ENCODE data around the gene MFAP3. TPM values are rescaled to one million over a fixed set of nuclear protein-coding genes. Genes with fewer than 3 reads are reported as not detected.
"Not testable (repeated sequence)": the region's sequence is repeated elsewhere in the genome, so short reads cannot be mapped to it uniquely, and the experiment has no call there.

Gene MFAP3
- total and polyA plus RNA-seq, 7 donors = 2.4 to 34.6 (median 25.7) TPM

DNA sequence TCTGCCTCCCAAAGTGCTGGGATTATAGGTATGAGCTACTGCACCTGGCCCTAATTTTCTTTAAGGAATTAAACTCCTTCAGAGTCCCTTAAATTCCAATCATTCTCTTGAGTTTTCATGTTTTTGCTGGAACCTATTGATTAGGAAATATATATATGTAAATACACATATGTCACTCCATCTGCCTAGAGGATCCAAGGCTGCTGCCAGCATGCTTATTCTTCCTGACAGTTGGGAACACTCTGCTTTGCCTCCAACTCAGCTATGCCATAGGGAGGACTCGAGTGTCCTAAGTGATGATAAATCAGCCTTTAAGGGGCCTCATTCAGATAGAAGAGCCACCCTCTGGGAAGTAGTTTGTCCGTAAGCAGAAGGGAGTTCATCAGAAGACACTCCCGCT, 21.8 kb downstream of the MFAP3 start:
- 87 to 98% methylated on average over 3 of the region's 3 CpGs for WGBS, 2 donors

DNA sequence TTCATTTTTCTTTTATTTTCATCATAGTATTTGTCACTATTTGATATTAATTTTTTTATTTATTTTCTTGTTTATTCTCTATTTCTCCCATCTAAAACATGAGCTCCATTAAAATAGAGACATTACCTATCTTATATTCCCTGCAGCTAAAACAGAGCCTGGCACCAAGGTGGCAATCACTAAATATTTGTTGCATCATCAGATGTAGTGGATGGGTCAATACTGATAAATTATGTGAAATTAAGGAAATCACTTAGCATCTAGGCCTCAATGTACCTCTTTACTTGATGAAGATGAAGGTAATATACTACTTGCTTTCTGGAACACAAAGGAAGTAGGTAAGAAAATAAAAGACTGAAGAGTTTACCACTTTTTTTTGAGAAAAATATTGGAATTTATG, 24.6 kb downstream of the MFAP3 start:
- intact Hi-C loops (cut with DNase I) = no loop called here
- no peak overlapping the region for H3K4me3 ChIP-seq
- no peaks in the 10 kb centered on the region for H3K4me1 ChIP-seq
- no peaks in the 10 kb centered on the region for H3K9me3 ChIP-seq
- no peaks in the 10 kb centered on the region for H3K36me3 ChIP-seq
- H3K27ac ChIP-seq = no peak overlapping the region
- no peak for DNase-seq
- H3K27me3 ChIP-seq = no peaks in the 10 kb centered on the region
- TF ChIP-seq POLR2AphosphoS5 (IDR thresholded peaks at IDR 0.05) (no peak), POLR2A (IDR thresholded peaks at IDR 0.05) (no peak), EP300 (IDR thresholded peaks at IDR 0.05) (no peak)
- TF ChIP-seq, protein P1, sequence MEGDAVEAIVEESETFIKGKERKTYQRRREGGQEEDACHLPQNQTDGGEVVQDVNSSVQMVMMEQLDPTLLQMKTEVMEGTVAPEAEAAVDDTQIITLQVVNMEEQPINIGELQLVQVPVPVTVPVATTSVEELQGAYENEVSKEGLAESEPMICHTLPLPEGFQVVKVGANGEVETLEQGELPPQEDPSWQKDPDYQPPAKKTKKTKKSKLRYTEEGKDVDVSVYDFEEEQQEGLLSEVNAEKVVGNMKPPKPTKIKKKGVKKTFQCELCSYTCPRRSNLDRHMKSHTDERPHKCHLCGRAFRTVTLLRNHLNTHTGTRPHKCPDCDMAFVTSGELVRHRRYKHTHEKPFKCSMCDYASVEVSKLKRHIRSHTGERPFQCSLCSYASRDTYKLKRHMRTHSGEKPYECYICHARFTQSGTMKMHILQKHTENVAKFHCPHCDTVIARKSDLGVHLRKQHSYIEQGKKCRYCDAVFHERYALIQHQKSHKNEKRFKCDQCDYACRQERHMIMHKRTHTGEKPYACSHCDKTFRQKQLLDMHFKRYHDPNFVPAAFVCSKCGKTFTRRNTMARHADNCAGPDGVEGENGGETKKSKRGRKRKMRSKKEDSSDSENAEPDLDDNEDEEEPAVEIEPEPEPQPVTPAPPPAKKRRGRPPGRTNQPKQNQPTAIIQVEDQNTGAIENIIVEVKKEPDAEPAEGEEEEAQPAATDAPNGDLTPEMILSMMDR (IDR thresholded peaks at IDR 0.05) = no peak

More for the DNA sequence above, 21.8 kb downstream of the MFAP3 start:
- TF ChIP-seq, protein P1 (IDR thresholded peaks at IDR 0.05) = no peak
- intact Hi-C loops (cut with DNase I) = no loop called here
- no peak overlapping the region for H3K27ac ChIP-seq
- H3K4me3 ChIP-seq = no peak overlapping the region
- peaks cover 0 to 7% (median 0%) of the 10 kb centered on the region in 4 donors for H3K4me1 ChIP-seq
- no peaks in the 10 kb centered on the region for H3K36me3 ChIP-seq
- no peak for DNase-seq
- H3K9me3 ChIP-seq = no peaks in the 10 kb centered on the region
- no peaks in the 10 kb centered on the region for H3K27me3 ChIP-seq

DNA sequence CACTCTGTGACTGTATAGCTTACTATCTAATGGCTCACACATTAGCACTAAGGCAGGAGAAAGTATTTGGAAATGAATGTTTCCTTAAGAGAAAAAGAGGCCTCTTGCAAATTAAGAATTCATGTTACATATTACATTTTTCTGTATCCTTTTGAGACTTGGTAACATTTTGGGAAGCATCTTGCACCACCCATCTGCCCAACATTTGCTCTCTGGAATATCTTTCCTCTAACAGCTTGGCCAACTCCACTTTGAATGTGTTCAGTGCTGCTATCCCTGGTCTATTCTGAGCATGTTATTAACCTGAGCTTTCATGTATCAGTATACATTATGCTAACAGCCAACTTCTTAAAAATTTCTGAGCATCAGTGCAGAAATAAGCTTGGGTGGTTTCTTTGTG, 27.2 kb downstream of the MFAP3 start:
- intact Hi-C loops (cut with DNase I) = no loop called here
- Histone ChIP-seq H3K27ac (no peak overlapping the region), H3K27me3 (no peaks in the 10 kb centered on the region), H3K4me3 (no peak overlapping the region), H3K4me1 (no peaks in the 10 kb centered on the region), H3K9me3 (no peaks in the 10 kb centered on the region), H3K36me3 (no peaks in the 10 kb centered on the region)
- TF ChIP-seq POLR2AphosphoS5 (IDR thresholded peaks at IDR 0.05) = no peak
- no peak for TF ChIP-seq EP300 (IDR thresholded peaks at IDR 0.05)
- TF ChIP-seq, protein P1 (IDR thresholded peaks at IDR 0.05) = no peak
- no peak for TF ChIP-seq POLR2A (IDR thresholded peaks at IDR 0.05)
- DNase-seq = no peak

DNA sequence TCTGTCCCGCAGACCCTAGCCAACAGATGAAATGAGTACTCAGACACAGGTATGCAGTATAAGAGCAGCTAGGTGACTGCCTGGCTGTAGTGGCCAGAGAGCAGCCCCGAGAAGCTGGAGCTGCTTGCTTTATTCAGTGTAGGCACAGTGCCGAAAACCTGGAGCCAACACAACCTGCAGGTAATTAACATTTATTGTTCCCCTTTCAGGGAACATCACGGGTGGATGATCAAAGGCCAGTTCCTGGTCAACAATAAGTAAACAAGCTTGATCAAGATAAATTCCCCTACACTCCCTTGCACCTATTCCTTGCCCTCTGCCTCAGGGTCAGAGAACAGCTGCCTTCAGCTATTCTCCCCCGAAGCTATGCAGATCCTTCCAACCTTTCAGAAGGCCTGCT, 31.1 kb downstream of the MFAP3 start:
- not testable (repeated sequence) for H3K4me3 ChIP-seq, H3K36me3 ChIP-seq, H3K9me3 ChIP-seq, H3K27ac ChIP-seq, DNase-seq, H3K4me1 ChIP-seq, H3K27me3 ChIP-seq
- intact Hi-C loops (cut with DNase I) = loop anchor here (10.0 kb wide), 1 partner anchor 545 kb away; no protein-coding TSS in a partner anchor
- 35 to 71% methylated on average over 5 of the region's 5 CpGs for WGBS, 2 donors

DNA sequence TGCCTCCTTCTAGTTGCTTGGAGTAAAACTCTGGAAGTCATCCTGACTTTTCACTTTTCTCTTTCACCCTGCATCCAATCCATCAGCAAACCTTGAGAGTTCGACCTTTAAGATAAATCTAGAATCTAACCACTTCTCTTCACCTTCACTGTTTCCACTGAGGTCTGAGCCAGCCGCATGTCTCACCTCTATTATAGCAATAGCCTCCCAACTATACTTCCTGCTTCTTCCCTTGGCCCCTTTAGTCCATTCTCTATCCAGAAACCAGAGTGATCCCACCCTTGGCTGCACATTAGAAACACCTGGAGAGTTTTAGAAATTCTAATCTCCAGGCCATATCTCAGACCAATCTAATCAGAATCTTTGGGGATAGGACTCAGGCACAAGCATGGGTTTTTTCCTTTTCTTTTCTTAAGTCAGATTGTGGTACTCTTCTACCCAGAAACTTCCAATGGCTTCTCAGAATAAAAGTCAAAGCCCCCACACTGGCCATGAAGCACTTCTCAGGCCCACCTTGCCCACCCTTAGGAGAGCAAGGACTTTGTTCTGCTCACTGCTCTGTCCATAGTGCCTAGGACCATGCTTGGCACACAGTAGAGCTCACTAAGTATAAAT, 33.1 kb downstream of the MFAP3 start:
- H3K4me3 ChIP-seq = no peak overlapping the region
- intact Hi-C loops (cut with DNase I) = loop anchor here (1.0 to 10.0 kb wide), 3 partner anchors 108 to 543 kb away; no protein-coding TSS in a partner anchor
- no peaks in the 10 kb centered on the region for H3K36me3 ChIP-seq
- TF ChIP-seq POLR2A (IDR thresholded peaks at IDR 0.05) = no peak
- TF ChIP-seq, protein P1 (IDR thresholded peaks at IDR 0.05) = no peak
- no peak for TF ChIP-seq EP300 (IDR thresholded peaks at IDR 0.05)
- no peak for TF ChIP-seq POLR2AphosphoS5 (IDR thresholded peaks at IDR 0.05)
- H3K9me3 ChIP-seq = no peaks in the 10 kb centered on the region
- WGBS, 2 donors = 46 to 61% methylated on average over 2 of the region's 2 CpGs
- DNase-seq = no peak
- peaks cover 0 to 9% (median 3%) of the 10 kb centered on the region in 4 donors for H3K4me1 ChIP-seq
- H3K27me3 ChIP-seq = no peaks in the 10 kb centered on the region
- no peak overlapping the region for H3K27ac ChIP-seq
